ENCODE data around the gene NOTO.

Gene NOTO

DNA sequence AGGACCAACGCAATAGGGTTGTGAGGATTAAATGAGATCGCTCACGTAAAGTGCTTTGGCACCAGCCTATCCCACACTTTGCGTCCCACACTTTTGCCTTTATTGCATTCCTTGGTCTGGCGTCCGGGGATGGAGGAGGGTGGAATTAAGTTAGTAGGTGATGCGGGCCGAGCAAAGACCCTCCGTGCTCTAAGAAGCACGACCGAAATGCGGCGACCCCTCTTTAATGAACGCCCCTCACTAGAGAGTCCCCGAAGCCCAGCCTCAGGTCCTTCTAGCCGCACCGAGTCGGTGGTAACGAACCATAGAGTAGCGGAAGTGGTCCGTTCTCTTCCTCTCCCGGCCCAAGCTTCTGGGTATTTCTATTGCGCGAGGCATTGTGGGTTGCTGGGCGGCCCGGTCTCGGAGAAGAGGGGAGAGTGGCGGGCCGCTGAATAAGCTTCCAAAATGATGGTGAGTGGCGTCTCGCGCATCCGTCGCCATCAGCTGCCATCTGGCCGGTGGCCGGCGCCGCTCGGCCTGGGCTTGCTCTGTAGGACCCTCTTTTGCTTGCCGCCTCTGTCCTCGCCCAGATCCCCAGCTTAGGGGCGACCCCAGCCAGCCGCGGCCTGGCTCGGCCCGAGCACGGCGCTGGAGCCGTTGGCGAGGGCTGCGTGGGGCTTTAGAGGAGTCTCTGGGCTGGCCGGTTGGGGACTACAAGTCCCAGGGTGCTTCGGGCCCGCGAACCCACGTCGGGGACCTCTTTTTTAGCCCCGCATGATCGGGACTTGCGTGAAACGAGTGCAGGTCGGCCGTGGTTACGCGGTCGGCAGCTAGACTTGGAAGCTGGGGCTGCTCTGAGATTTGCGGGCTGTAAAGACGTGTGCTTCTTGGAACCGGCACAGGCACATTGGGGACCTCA is 31.8 kb downstream of the NOTO start, which contains the start of gene CCT7 (continued):
- TF ChIP-seq ZNF169 (tag by site-specific recombination; IDR thresholded peaks at IDR 0.05) (no peak), ZBTB7A (tag by site-specific recombination; IDR thresholded peaks at IDR 0.05; ENCODE audit: low read depth) (no peak; the same call in 1 of the 2 replicates), ZNF239 (tag by site-specific recombination; IDR thresholded peaks at IDR 0.05) (no peak), ZNF248 (tag by site-specific recombination; IDR thresholded peaks at IDR 0.05) (no peak), SP2 (tag by site-specific recombination; IDR thresholded peaks at IDR 0.05) (peak; percentile 58), KLF8 (tag by site-specific recombination; IDR thresholded peaks at IDR 0.05) (peak; percentile 36), ZNF596 (tag by site-specific recombination; IDR thresholded peaks at IDR 0.05) (no peak), ZFHX2 (tag by site-specific recombination; conservative IDR thresholded peaks at IDR 0.05) (no peak), ZNF223 (tag by site-specific recombination; IDR thresholded peaks at IDR 0.05) (no peak), TCF7L2 (IDR thresholded peaks at IDR 0.05; ENCODE audit: borderline replicate concordance, low read depth, low read length) (no peak), ZNF654 (tag by site-specific recombination; IDR thresholded peaks at IDR 0.05; ENCODE audit: low read depth) (no peak; the same call in 1 of the 2 replicates), ZNF510 (tag by site-specific recombination; IDR thresholded peaks at IDR 0.05; ENCODE audit: insufficient replicate concordance) (no peak), ZNF138 (tag by site-specific recombination; IDR thresholded peaks at IDR 0.05; ENCODE audit: borderline replicate concordance) (no peak), ZNF571 (tag by site-specific recombination; IDR thresholded peaks at IDR 0.05) (no peak), ZNF37A (tag by site-specific recombination; IDR thresholded peaks at IDR 0.05) (no peak), ZNF76 (tag by site-specific recombination; IDR thresholded peaks at IDR 0.05; ENCODE audit: borderline replicate concordance, low read depth) (peak; percentile 95), ZNF324 (tag by site-specific recombination; IDR thresholded peaks at IDR 0.05) (0 out of 2 replicates have a peak, but pooled peaks have one; percentile 29), ZNF558 (tag by site-specific recombination; IDR thresholded peaks at IDR 0.05) (no peak), ZNF394 (tag by site-specific recombination; IDR thresholded peaks at IDR 0.05; ENCODE audit: borderline replicate concordance) (peak; percentile 63), ZNF146 (tag by site-specific recombination; IDR thresholded peaks at IDR 0.05) (peak; percentile 19; the same call in 1 of the 2 replicates), ZNF549 (tag by site-specific recombination; IDR thresholded peaks at IDR 0.05) (no peak), ZNF530 (tag by site-specific recombination; IDR thresholded peaks at IDR 0.05; ENCODE audit: low read depth) (no peak), IKZF3 (tag by site-specific recombination; IDR thresholded peaks at IDR 0.05) (no peak), ZNF423 (tag by site-specific recombination; IDR thresholded peaks at IDR 0.05) (no peak), ZNF747 (tag by site-specific recombination; IDR thresholded peaks at IDR 0.05) (no peak), FEZF1 (tag by site-specific recombination; IDR thresholded peaks at IDR 0.05) (no peak), EGR2 (tag by site-specific recombination; IDR thresholded peaks at IDR 0.05; ENCODE audit: low read depth) (no peak)
- TF ChIP-seq, protein P1, sequence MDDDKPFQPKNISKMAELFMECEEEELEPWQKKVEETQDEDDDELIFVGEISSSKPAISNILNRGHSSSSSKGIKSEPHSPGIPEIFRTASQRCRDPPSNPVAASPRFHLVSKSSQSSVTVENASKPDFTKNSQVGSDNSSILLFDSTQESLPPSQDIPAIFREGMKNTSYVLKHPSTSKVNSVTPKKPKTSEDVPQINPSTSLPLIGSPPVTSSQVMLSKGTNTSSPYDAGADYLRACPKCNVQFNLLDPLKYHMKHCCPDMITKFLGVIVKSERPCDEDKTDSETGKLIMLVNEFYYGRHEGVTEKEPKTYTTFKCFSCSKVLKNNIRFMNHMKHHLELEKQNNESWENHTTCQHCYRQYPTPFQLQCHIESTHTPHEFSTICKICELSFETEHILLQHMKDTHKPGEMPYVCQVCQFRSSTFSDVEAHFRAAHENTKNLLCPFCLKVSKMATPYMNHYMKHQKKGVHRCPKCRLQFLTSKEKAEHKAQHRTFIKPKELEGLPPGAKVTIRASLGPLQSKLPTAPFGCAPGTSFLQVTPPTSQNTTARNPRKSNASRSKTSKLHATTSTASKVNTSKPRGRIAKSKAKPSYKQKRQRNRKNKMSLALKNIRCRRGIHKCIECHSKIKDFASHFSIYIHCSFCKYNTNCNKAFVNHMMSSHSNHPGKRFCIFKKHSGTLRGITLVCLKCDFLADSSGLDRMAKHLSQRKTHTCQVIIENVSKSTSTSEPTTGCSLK (tag by site-specific recombination; IDR thresholded peaks at IDR 0.05), result no peak
- TF ChIP-seq, protein P2, sequence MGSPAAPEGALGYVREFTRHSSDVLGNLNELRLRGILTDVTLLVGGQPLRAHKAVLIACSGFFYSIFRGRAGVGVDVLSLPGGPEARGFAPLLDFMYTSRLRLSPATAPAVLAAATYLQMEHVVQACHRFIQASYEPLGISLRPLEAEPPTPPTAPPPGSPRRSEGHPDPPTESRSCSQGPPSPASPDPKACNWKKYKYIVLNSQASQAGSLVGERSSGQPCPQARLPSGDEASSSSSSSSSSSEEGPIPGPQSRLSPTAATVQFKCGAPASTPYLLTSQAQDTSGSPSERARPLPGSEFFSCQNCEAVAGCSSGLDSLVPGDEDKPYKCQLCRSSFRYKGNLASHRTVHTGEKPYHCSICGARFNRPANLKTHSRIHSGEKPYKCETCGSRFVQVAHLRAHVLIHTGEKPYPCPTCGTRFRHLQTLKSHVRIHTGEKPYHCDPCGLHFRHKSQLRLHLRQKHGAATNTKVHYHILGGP (tag by site-specific recombination; IDR thresholded peaks at IDR 0.05), result no peak
- TF ChIP-seq, protein P3, sequence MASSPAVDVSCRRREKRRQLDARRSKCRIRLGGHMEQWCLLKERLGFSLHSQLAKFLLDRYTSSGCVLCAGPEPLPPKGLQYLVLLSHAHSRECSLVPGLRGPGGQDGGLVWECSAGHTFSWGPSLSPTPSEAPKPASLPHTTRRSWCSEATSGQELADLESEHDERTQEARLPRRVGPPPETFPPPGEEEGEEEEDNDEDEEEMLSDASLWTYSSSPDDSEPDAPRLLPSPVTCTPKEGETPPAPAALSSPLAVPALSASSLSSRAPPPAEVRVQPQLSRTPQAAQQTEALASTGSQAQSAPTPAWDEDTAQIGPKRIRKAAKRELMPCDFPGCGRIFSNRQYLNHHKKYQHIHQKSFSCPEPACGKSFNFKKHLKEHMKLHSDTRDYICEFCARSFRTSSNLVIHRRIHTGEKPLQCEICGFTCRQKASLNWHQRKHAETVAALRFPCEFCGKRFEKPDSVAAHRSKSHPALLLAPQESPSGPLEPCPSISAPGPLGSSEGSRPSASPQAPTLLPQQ (tag by site-specific recombination; IDR thresholded peaks at IDR 0.05), result peak; percentile 51; the same call in 1 of the 2 replicates
- TF ChIP-seq, protein P4, sequence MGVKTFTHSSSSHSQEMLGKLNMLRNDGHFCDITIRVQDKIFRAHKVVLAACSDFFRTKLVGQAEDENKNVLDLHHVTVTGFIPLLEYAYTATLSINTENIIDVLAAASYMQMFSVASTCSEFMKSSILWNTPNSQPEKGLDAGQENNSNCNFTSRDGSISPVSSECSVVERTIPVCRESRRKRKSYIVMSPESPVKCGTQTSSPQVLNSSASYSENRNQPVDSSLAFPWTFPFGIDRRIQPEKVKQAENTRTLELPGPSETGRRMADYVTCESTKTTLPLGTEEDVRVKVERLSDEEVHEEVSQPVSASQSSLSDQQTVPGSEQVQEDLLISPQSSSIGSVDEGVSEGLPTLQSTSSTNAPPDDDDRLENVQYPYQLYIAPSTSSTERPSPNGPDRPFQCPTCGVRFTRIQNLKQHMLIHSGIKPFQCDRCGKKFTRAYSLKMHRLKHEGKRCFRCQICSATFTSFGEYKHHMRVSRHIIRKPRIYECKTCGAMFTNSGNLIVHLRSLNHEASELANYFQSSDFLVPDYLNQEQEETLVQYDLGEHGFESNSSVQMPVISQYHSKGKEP (tag by site-specific recombination; IDR thresholded peaks at IDR 0.05), result 0 out of 2 replicates have a peak, but pooled peaks have one; percentile 21
- TF ChIP-seq, protein P5, sequence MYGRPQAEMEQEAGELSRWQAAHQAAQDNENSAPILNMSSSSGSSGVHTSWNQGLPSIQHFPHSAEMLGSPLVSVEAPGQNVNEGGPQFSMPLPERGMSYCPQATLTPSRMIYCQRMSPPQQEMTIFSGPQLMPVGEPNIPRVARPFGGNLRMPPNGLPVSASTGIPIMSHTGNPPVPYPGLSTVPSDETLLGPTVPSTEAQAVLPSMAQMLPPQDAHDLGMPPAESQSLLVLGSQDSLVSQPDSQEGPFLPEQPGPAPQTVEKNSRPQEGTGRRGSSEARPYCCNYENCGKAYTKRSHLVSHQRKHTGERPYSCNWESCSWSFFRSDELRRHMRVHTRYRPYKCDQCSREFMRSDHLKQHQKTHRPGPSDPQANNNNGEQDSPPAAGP (tag by site-specific recombination; IDR thresholded peaks at IDR 0.05), result no peak; the same call in 1 of the 2 replicates

Measured in HEK293 (cell line).